GM12865 (cell line): ENCODE measurements around the gene GPR42.

Experiments used
- DNase-seq: peaks from one replicate; pipeline ENCODE4 v3.0.0; 2010; ENCODE audit warnings: low read depth
- H3K4me3 ChIP-seq: 2 replicates; pipeline ENCODE4 v1.5.1; 2011; ENCODE audit warnings: mild to moderate bottlenecking, low read depth, low read length, control low read depth
- TF ChIP-seq, protein P1 (sequence below): IDR thresholded peaks from 2 replicates; pipeline ENCODE4 v1.5.1; 2011; ENCODE audit warnings: low read length, control low read depth, low read depth, inconsistent platforms; ENCODE audit not compliant: insufficient read depth; ENCODE audit errors: missing control alignments

The GPR42 gene

DNA sequence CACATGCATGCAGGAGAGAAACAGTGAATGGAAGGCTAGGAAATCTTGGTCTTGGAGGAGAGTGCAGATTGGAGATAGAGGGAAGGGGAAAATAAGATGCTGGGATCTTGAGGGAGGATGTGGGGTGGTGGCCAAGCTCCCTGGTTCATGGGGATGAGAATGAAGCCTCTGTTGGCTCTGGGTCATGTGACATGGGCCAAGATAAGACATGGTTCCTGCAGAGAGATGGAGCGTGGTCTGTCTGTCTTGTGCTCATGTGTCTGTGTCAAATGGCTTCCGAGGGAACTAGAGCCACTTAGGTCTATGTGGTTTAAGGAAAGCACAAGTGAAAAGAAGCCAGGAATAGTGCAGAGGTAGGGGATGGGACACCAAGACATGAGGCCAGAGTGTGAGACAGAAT, 46.4 kb downstream of the GPR42 start:
- TF ChIP-seq, protein P1, sequence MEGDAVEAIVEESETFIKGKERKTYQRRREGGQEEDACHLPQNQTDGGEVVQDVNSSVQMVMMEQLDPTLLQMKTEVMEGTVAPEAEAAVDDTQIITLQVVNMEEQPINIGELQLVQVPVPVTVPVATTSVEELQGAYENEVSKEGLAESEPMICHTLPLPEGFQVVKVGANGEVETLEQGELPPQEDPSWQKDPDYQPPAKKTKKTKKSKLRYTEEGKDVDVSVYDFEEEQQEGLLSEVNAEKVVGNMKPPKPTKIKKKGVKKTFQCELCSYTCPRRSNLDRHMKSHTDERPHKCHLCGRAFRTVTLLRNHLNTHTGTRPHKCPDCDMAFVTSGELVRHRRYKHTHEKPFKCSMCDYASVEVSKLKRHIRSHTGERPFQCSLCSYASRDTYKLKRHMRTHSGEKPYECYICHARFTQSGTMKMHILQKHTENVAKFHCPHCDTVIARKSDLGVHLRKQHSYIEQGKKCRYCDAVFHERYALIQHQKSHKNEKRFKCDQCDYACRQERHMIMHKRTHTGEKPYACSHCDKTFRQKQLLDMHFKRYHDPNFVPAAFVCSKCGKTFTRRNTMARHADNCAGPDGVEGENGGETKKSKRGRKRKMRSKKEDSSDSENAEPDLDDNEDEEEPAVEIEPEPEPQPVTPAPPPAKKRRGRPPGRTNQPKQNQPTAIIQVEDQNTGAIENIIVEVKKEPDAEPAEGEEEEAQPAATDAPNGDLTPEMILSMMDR: no peak
- H3K4me3 ChIP-seq: no peak overlapping the region
- no peak for DNase-seq

DNA sequence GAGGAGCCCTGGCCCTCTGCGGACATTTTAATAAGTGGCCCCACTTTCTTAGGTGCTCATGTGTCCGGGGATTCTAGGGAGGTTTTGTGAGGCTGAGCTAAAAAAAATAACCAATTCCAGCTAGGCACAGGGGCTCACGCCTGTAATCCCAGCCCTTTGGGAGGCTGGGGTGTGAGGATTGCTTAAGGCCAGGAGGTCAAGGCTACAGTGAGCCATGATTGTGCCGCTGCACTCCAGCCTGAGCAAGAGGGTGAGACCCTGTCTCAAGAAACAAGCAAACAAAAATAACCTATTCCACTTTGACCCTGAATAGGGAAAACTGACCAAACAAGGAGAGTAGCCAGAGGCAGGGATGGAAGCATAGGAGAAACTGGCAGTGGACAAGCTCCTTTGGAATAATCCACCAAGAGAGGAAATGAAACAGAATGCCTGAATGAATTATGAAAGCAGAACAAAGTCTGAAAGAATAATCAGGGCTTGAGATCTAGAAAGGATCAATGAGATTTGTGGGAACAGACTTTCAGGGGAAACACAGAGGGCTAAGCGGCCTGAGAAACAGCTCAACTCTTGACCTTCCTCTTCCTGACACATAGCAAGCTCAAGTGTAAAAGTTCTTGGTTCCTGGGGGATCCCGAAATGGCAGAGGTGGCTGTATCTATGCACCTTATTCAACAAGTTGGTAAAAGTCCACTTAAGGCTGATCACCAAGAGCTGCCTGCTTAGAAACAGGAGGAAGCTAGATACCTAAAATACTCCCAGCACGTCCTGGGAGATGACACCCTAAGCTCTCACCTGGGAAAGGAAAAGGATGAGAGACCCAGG, 47.1 kb downstream of the GPR42 start:
- H3K4me3 ChIP-seq: no peak overlapping the region
- TF ChIP-seq, protein P1: no peak
- DNase-seq: peak; percentile 88

DNA sequence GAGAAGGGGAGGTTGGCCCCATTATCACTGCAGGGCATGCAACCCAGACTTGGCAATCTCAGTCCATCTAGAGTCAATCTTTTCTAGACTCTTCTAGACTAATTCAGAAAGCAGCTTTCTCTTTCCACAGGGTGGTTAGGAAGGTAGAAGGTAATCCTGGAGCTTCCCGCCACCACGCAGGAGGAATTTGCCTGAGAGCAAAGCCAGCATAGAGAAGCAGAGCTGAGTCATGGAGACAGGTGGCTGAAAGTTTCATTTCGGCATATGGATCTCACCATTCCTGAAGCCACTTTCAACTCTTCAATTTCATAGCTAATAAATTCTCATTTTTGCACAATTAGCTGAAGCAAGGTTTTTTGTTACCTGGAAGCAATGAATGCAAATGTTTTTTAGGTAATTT, 48.2 kb downstream of the GPR42 start:
- TF ChIP-seq, protein P1: no peak
- no peak for DNase-seq
- H3K4me3 ChIP-seq: no peak overlapping the region

DNA sequence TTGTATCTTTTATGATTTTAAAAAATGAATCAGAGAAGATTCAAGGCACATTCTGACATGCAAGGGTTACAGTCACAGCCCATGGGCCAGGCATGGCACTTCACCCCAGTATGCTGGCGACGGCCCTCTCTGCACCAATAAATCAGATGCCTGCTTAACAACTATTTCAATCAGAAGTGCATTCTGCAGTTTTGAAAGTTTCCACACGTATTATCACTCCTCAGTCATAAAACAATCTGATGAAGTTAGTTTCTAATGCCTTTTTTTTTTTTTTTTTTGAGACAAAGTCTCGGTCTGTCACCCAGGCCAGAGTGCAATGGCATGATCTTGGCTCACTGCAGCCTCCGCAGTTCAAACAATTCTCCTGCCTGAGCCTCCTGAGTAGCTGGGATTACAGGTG, 48.9 kb downstream of the GPR42 start:
- TF ChIP-seq, protein P1: no peak
- H3K4me3 ChIP-seq: no peak overlapping the region
- DNase-seq: no peak

DNA sequence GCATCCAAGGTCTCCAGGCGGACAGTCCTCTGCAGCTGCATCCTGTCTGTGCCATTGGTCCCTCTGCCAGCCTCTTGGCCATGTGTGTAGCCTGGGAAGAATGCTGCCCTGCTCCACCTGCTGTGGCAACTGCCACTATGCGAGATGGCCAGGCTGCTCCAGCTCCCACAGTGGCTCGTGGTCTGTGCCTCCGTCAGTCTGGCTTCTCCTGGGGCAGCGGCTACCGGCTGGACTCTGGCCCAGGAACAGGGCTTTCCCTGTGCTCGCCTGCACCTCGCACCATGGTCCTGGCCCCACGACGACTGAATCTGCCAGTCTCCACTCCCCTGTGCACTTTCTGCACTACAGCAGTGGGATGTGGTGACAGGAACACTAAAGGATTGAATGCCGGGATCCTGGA, 50.5 kb downstream of the GPR42 start:
- DNase-seq: no peak
- H3K4me3 ChIP-seq: no peak overlapping the region
- TF ChIP-seq, protein P1: no peak
